ENCODE measurements around the gene ATP1A2.

The ATP1A2 gene

GRCh38 chr1:160168609-160169369, 53.2 kb downstream of the ATP1A2 start:
- DNase-seq (ENCODE audit: low read depth in 3 of 3, low spot score in 1 of 3), result no peak

DNA sequence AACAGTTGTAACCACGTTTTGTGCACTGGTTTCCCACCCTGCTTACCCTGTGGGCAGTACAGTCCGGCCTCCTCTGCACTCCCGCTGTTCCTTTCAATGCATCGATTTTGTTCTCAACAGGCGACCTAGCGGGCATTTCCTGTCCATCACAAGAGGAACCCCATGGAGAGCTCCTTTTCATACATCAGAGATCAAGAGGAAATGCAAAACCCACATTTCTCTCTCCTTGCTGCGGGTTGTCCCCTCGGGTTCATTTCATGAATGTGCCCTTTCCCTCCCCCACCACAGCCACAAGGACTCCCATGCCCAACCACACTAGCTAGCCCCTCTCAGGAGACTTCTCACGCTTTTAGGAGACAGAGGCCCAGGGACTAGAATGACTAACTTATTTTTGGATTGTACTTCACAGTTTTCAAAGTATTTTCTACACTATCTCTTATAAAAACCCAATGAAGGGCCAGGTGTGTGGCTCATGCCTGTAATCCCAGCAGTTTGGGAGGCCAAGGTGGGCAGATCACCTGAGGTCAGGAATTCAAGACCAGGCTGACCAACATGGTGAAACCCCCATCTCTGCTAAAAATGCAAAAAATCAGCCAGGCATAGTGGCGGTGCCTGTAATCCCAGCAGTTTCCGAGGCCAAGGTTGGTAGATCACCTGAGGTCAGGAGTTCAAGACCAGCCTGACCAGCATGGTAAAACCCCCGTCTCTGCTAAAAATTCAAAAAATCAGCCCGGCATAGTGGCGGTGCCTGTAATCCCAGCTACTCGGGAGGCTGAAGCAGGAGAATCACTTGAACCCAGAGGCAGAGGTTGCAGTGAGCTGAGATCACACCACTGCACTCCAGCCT, 54.2 kb downstream of the ATP1A2 start:
- DNase-seq (ENCODE audit: low read depth in 3 of 3, low spot score in 1 of 3), result no peak

DNA sequence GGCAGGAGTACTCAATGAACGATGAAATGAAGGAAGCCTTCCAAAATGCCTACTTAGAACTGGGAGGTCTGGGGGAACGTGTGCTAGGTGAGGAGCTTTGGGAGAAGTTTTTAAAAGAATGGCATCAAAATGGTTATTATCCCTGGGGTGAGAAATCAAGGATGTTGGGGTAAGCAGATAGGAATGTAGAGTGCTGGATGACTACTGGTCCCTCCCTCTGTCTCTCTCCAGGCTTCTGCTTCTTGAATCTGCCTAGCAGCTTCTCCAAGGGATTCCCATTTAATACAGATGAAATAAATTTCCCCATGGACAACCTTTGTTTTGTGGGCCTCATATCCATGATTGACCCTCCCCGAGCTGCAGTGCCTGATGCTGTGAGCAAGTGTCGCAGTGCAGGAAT, 55.8 kb downstream of the ATP1A2 start:
- no peak for DNase-seq (ENCODE audit: low read depth in 3 of 3, low spot score in 1 of 3)

- DNase-seq (ENCODE audit: low read depth in 3 of 3, low spot score in 1 of 3), result no peak
Observed at GRCh38 chr1:160171980-160172379, 56.4 kb downstream of the ATP1A2 start.

- no peak for DNase-seq (ENCODE audit: low read depth in 3 of 3, low spot score in 1 of 3)
Observed at GRCh38 chr1:160177231-160177630, 61.7 kb downstream of the ATP1A2 start.

DNA sequence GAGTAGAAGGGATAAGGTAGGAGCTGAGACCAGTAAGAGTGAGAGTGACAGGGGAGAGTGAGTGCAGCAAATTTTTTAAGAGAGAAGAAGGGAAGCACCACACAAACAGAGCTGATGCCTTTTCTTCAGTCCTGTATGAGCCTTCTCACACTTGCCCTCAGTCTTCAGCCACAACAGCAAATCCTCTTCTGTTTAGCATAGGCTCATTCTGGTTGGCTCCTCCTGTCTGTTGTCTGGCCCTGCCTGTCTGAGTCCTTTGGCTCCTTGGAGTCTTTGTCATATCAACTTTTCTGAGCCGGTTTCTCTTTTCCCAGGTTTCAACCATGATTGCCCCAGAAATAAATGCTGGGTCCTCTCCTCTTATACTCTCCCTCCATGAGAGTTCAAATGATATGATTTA, 62.1 kb downstream of the ATP1A2 start:
- DNase-seq (ENCODE audit: low read depth in 3 of 3, low spot score in 1 of 3), result no peak

- DNase-seq (ENCODE audit: low read depth in 3 of 3, low spot score in 1 of 3), result no peak
Observed at GRCh38 chr1:160178731-160179130, 63.2 kb downstream of the ATP1A2 start.

GRCh38 chr1:160179336-160179735, 63.8 kb downstream of the ATP1A2 start:
- no peak for DNase-seq (ENCODE audit: low read depth in 3 of 3, low spot score in 1 of 3)

- DNase-seq (ENCODE audit: low read depth in 3 of 3, low spot score in 1 of 3), result no peak
Observed at GRCh38 chr1:160186246-160186645, 70.7 kb downstream of the ATP1A2 start.

GRCh38 chr1:160186729-160187128, 71.2 kb downstream of the ATP1A2 start:
- DNase-seq (ENCODE audit: low read depth in 3 of 3, low spot score in 1 of 3), result no peak

- no peak for DNase-seq (ENCODE audit: low read depth in 3 of 3, low spot score in 1 of 3)
Observed at GRCh38 chr1:160187407-160187806, 71.8 kb downstream of the ATP1A2 start.

GRCh38 chr1:160188341-160188740, 72.8 kb downstream of the ATP1A2 start:
- no peak for DNase-seq (ENCODE audit: low read depth in 3 of 3, low spot score in 1 of 3)

- no peak for DNase-seq (ENCODE audit: low read depth in 3 of 3, low spot score in 1 of 3)
Observed at GRCh38 chr1:160189649-160190625, 74.4 kb downstream of the ATP1A2 start, which contains the start of gene CASQ1. Gene CASQ1, plus strand, starts transcription at chr1:160190575. Its CDS starts 177 bp downstream, at chr1:160190752.

- DNase-seq (ENCODE audit: low read depth in 3 of 3, low spot score in 1 of 3), result no peak
Observed at GRCh38 chr1:160191756-160192155, 76.2 kb downstream of the ATP1A2 start.

GRCh38 chr1:160192234-160192633, 76.7 kb downstream of the ATP1A2 start:
- no peak for DNase-seq (ENCODE audit: low read depth in 3 of 3, low spot score in 1 of 3)
